ENCODE measurements around the gene FAM171A2.

Gene FAM171A2

DNA sequence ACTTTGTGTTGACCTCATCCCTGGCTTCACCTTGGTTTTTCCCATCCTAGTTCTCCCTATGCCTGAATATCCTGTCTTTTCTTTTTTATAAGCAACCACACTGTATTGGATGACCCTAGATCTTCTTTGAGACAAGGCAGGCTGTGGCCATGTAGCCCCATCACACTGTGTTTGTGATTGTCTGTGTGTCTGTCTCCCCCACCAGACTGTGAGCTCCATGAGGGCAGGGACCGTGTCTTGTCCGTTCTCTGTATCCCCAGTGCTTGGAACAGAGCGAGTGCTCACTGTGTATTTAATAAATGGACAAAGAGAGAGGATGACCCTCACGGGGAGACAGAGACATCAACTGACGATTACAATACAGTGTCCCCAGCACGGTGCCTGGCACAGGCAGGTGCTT lies 46.1 kb downstream of the FAM171A2 start:
- 91% methylated on average over 6 of the region's 6 CpGs for WGBS
- Histone ChIP-seq H3K4me3 (ENCODE audit: low read length) (no peak overlapping the region), H3K27me3 (ENCODE audit: insufficient read depth, low read length) (peaks cover 33% of the 10 kb centered on the region), H3K4me1 (ENCODE audit: insufficient read depth, low read length) (no peaks in the 10 kb centered on the region), H3K36me3 (ENCODE audit: insufficient read depth, low read length) (peaks cover 34% of the 10 kb centered on the region), H3K9me3 (ENCODE audit: insufficient read depth, low read depth, low read length) (no peaks in the 10 kb centered on the region), H3K27ac (ENCODE audit: low read depth, low read length) (no peak overlapping the region), H3K9ac (ENCODE audit: low read depth, low read length) (no peak overlapping the region)

DNA sequence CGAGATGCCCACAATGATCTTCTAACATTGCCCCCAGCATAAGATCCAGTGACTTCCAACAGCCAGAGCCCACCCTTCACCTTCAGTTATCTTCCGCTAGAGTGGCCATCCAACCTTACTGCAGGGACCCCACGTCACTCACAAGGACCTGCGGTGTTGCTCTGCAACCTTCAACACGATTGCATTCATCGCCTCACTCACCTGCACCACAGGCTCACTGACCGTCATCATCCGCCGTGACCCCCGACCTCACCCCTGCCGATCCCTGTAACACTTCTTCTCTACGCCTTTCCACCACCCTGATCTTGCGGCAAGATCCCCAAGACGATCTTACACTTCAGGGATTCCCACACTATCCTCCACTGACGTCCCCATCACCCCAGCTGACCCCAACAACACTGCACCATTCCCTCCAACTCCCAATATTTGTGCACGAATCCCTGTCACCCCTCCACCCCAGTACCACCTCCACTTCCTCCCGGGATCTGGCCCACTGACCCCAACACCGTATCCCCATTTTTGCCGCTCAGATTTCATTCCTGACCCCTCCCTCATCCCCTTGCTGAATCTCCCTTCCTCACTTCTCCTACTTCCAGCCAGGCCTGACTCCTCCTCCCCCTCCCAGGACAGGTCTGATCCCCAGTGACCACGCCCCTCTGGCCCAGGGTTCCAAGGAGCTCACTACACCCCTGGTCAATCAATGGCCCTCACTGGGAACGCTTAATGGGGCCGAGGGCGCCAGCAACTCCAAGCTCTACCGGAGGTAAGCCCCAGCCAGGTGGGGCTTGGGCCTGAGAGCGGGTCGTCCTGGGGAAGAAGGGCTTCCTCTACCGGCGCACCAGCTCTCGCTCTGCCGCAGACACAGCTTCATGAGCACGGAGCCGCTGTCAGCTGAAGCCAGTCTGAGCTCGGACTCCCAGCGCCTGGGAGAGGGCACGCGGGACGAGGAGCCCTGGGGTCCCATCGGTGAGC lies 47.6 kb downstream of the FAM171A2 start:
- peak overlapping the region; percentile 21; the same call in 1 of the 2 replicates for H3K27ac ChIP-seq (ENCODE audit: low read depth, low read length)
- H3K27me3 ChIP-seq (ENCODE audit: insufficient read depth, low read length) = peaks cover 33% of the 10 kb centered on the region
- H3K4me1 ChIP-seq (ENCODE audit: insufficient read depth, low read length) = 0 out of 2 replicates have a peak, but pooled peaks cover 1% of the 10 kb centered on the region
- H3K36me3 ChIP-seq (ENCODE audit: insufficient read depth, low read length) = peaks cover 19% of the 10 kb centered on the region
- 0 out of 2 replicates have a peak overlapping the region, but pooled peaks have one; percentile 9 for H3K9ac ChIP-seq (ENCODE audit: low read depth, low read length)
- H3K4me3 ChIP-seq (ENCODE audit: low read length) = peak overlapping the region; percentile 52
- no peaks in the 10 kb centered on the region for H3K9me3 ChIP-seq (ENCODE audit: insufficient read depth, low read depth, low read length)
- WGBS = 5% methylated on average over 38 of the region's 38 CpGs

DNA sequence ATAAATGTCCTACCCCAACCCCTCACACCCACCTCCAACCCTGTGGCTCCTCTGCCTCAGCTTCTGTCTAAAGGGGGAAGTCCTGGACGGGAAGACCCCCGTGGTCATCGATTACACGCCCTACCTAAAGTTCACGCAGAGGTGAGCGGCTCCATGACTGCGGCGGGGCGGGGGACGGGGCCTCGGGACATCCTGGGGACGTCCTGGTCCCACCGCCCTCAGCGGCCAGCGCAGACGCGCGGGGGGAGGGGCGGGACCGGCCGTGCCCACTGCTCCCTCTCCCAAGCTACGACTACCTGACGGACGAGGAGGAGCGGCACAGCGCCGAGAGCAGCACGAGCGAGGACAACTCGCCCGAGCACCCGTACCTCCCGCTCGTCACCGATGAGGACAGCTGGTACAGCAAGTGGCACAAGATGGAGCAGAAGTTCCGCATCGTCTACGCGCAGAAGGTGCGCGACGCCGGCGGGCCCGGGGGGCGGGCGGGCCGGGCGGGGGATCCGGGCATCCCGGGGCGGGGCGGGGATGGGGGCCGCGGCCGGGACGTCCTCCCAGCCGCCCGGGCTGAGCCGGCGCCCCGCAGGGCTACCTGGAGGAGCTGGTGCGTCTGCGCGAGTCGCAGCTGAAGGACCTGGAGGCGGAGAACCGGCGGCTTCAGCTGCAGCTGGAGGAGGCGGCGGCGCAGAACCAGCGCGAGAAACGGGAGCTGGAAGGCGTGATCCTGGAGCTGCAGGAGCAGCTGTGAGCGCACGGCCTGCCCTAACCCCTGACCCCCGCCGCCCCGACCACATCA lies 48.6 kb downstream of the FAM171A2 start:
- peak overlapping the region; percentile 52 for H3K4me3 ChIP-seq (ENCODE audit: low read length)
- WGBS = under 1% methylated on average over 81 of the region's 81 CpGs
- no peak overlapping the region for H3K9ac ChIP-seq (ENCODE audit: low read depth, low read length)

DNA sequence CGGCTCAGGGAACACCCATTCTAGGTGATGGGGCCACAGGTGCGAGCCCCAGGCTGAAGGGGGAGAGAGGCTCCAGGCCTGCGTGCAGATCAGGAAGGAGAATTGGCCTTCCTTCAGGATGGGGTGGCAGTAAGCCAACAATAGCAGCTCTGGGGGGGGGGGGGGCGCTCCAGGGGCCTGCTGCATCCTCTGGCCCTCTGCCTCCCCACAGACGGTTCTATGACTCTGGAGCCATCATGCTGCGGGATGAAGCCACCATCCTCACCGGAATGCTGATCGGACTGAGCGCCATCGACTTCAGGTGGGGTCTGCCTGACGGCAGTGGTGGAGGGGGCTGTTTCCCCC lies 49.2 kb downstream of the FAM171A2 start:
- no peaks in the 10 kb centered on the region for H3K9me3 ChIP-seq (ENCODE audit: insufficient read depth, low read depth, low read length)
- H3K27ac ChIP-seq (ENCODE audit: low read depth, low read length) = no peak overlapping the region
- peaks cover 3% of the 10 kb centered on the region for H3K36me3 ChIP-seq (ENCODE audit: insufficient read depth, low read length)
- 54% methylated on average over 10 of the region's 11 CpGs for WGBS
- H3K27me3 ChIP-seq (ENCODE audit: insufficient read depth, low read length) = peaks cover 33% of the 10 kb centered on the region
- H3K4me3 ChIP-seq (ENCODE audit: low read length) = peak overlapping the region; percentile 52
- no peak overlapping the region for H3K9ac ChIP-seq (ENCODE audit: low read depth, low read length)
- H3K4me1 ChIP-seq (ENCODE audit: insufficient read depth, low read length) = 0 out of 2 replicates have a peak, but pooled peaks cover 2% of the 10 kb centered on the region

More for the DNA sequence above, 48.6 kb downstream of the FAM171A2 start:
- H3K27me3 ChIP-seq (ENCODE audit: insufficient read depth, low read length) = peaks cover 33% of the 10 kb centered on the region
- peaks cover 9% of the 10 kb centered on the region for H3K36me3 ChIP-seq (ENCODE audit: insufficient read depth, low read length)
- H3K27ac ChIP-seq (ENCODE audit: low read depth, low read length) = no peak overlapping the region
- H3K9me3 ChIP-seq (ENCODE audit: insufficient read depth, low read depth, low read length) = no peaks in the 10 kb centered on the region
- 0 out of 2 replicates have a peak, but pooled peaks cover 2% of the 10 kb centered on the region for H3K4me1 ChIP-seq (ENCODE audit: insufficient read depth, low read length)

DNA sequence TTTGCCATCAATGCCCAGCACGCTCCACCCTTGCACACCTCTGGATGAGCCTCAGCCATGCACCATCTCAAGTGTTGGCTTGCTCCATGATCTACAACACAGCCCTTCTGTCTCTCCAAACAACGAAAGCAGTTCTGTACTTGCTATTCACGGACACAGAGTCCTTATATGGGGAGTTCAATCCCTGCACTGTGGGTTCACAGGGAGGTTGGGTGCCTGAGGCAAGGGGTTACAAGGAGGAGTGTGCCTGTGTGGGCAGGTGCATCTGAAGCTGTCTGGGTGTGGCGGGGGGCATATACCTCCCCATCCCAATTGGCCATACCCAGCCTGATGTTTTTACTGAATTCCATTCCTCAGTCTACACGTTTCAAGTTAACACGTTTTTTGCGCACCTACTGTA lies 49.6 kb downstream of the FAM171A2 start:
- Histone ChIP-seq H3K4me1 (ENCODE audit: insufficient read depth, low read length) (0 out of 2 replicates have a peak, but pooled peaks cover 2% of the 10 kb centered on the region), H3K9me3 (ENCODE audit: insufficient read depth, low read depth, low read length) (no peaks in the 10 kb centered on the region), H3K36me3 (ENCODE audit: insufficient read depth, low read length) (no peaks in the 10 kb centered on the region), H3K27ac (ENCODE audit: low read depth, low read length) (no peak overlapping the region), H3K27me3 (ENCODE audit: insufficient read depth, low read length) (peaks cover 33% of the 10 kb centered on the region), H3K4me3 (ENCODE audit: low read length) (no peak overlapping the region), H3K9ac (ENCODE audit: low read depth, low read length) (no peak overlapping the region)
- 91% methylated on average over 7 of the region's 7 CpGs for WGBS

DNA sequence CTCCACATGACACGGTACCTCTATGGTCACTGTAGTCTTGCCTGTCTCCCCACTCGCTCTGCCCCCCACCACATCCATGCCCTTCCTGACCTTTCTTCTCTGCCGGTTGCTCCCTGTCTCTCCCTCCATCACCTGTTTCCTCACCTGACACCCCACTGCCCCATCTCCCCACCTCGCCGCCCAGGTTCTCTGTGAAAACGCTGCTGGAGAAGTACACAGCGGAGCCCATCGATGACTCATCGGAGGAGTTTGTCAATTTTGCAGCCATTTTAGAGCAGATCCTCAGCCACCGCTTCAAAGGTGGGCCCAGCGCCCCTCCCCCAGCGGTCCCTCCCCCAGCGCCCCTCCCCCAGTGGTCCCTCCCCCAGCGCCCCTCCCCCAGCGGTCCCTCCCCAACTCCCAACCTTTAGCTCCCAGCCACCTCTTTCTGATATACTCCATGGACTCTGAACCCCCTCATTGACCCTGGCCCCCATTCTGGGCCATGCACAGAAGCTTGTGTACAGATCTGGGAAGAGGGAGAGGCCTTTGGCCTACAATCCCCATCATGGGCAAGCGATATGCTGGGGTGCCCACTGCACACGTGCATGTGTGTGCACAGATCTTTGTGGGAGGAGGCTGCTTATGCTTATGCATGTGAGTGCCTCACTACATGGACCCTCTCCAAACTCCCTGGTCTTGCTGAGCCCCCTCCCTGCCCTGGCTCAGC lies 51.1 kb downstream of the FAM171A2 start:
- Histone ChIP-seq H3K9me3 (ENCODE audit: insufficient read depth, low read depth, low read length) (no peaks in the 10 kb centered on the region), H3K36me3 (ENCODE audit: insufficient read depth, low read length) (no peaks in the 10 kb centered on the region), H3K4me3 (ENCODE audit: low read length) (no peak overlapping the region), H3K27me3 (ENCODE audit: insufficient read depth, low read length) (peaks cover 32% of the 10 kb centered on the region), H3K4me1 (ENCODE audit: insufficient read depth, low read length) (0 out of 2 replicates have a peak, but pooled peaks cover 2% of the 10 kb centered on the region), H3K9ac (ENCODE audit: low read depth, low read length) (no peak overlapping the region), H3K27ac (ENCODE audit: low read depth, low read length) (no peak overlapping the region)
- 67% methylated on average over 15 of the region's 17 CpGs for WGBS

DNA sequence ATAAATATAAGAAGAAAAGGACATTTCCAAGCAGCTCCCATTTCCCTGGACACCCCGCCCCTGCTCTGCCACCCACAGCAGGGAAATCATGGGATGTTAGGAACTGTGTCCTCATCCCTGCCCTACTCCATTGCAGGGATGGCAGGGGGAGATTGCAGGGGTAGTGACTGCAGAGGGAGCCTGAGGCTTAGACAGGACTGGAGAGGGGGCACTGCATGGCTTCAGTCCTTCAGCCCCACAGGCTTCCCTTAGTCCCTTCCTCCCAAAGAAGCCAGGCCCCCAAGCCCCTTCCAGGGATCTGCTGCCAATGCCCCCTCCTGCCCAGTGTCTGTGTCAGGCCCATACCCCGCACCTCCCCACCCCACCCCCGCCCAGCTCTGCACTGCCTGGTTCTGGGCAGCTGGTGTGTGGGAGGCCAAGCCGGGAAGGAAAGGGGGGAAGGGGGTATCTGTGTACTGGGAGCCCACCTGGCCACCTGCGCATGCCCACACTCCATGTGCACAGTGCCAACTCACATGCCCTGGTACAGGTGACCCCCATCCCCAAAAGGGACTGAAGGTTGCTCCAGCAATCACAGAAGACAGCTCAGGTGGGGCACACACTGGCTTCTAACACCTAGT lies 52.0 kb downstream of the FAM171A2 start:
- 93% methylated on average over 3 of the region's 5 CpGs for WGBS
- no peaks in the 10 kb centered on the region for H3K36me3 ChIP-seq (ENCODE audit: insufficient read depth, low read length)
- H3K4me1 ChIP-seq (ENCODE audit: insufficient read depth, low read length) = peaks cover 7% of the 10 kb centered on the region; the same call in 1 of the 2 replicates
- peaks cover 34% of the 10 kb centered on the region for H3K27me3 ChIP-seq (ENCODE audit: insufficient read depth, low read length)
- H3K4me3 ChIP-seq (ENCODE audit: low read length) = no peak overlapping the region
- no peak overlapping the region for H3K27ac ChIP-seq (ENCODE audit: low read depth, low read length)
- H3K9ac ChIP-seq (ENCODE audit: low read depth, low read length) = no peak overlapping the region
- no peaks in the 10 kb centered on the region for H3K9me3 ChIP-seq (ENCODE audit: insufficient read depth, low read depth, low read length)

DNA sequence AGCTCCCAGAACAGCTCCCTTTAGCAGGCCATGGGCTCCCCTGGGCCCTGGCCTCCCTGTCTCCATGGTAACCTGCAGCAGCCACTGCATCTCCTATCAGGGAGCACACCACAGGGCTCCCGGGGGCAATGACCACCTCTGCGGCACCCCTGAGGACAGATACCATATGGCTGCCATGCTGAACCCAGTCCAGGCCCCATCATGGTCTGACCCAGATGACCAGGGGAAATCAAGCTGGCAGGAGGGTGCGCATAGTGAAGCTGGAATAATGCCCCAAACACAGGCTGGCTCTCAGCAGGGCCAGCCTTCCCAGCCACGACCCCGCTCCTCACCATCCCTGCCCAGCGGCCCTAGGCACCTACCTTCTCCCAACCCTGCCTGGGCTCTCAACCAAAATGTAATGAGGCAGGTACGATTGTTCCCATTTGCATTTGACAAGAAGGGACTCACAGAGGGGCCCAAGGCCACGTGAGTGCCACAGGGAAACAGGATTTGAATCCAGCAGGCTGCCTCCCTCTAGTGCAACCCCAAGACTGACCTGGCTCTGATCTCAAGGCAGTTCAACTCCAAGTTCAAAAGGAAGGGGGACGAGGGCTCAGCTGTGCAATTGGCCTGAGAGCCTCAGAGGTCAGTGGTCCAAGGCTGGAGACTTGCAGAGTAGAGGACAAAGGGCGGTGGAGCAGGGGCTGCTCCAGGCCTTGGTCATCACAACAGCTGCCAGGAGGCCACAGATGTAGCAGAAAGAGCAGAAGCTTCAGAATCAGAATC lies 52.9 kb downstream of the FAM171A2 start:
- Histone ChIP-seq H3K27me3 (ENCODE audit: insufficient read depth, low read length) (peaks cover 31% of the 10 kb centered on the region), H3K4me3 (ENCODE audit: low read length) (no peak overlapping the region)
- 63% methylated on average over 10 of the region's 10 CpGs for WGBS

DNA sequence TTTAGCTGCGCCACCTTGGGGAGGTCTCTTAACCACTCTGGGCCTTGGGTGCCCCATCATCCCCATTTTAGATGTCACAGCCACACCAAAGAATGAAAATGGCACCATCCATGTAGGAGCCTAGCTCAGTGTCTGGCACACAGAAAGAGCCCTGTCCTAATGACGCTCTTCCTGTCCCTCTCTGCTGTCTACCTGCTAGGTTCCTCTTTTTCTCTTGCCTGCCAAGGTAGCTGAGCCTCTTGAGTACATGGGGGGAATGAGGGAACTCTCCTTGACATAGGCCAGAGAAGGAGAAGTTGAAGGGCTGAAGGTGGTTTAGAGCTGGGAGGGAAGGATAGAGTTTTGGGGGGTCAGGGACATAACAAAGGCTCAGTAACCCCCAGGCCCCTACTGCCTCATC lies 53.5 kb downstream of the FAM171A2 start:
- Histone ChIP-seq H3K9ac (ENCODE audit: low read depth, low read length) (no peak overlapping the region), H3K36me3 (ENCODE audit: insufficient read depth, low read length) (no peaks in the 10 kb centered on the region), H3K9me3 (ENCODE audit: insufficient read depth, low read depth, low read length) (no peaks in the 10 kb centered on the region), H3K4me3 (ENCODE audit: low read length) (no peak overlapping the region), H3K27me3 (ENCODE audit: insufficient read depth, low read length) (peaks cover 26% of the 10 kb centered on the region), H3K27ac (ENCODE audit: low read depth, low read length) (no peak overlapping the region), H3K4me1 (ENCODE audit: insufficient read depth, low read length) (peaks cover 7% of the 10 kb centered on the region; the same call in 1 of the 2 replicates)
- WGBS = 96% methylated on average over 2 of the region's 2 CpGs

More for the DNA sequence above, 52.9 kb downstream of the FAM171A2 start:
- H3K9ac ChIP-seq (ENCODE audit: low read depth, low read length) = no peak overlapping the region
- peaks cover 7% of the 10 kb centered on the region; the same call in 1 of the 2 replicates for H3K4me1 ChIP-seq (ENCODE audit: insufficient read depth, low read length)
- no peaks in the 10 kb centered on the region for H3K36me3 ChIP-seq (ENCODE audit: insufficient read depth, low read length)
- H3K27ac ChIP-seq (ENCODE audit: low read depth, low read length) = no peak overlapping the region
- H3K9me3 ChIP-seq (ENCODE audit: insufficient read depth, low read depth, low read length) = no peaks in the 10 kb centered on the region

DNA sequence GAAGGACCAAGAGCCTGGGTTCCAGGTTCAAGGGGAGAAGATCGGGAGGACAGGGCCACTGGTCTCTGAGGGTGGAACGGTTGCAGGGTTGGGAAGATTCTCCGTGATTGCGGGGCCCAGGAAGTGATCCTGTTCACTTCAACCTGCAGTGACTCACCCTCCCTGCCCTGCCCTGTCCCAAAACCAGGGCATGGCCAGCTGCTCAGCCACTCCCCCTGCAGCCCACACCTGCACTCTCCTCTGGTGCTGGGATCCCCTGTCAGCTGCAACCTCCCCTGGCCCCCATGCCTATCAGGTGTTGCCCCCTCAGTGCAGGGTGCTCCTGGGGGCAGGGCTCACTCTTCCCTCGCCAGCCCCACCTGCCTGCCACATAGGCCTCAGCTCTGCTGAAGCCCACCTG lies 54.2 kb downstream of the FAM171A2 start:
- H3K27ac ChIP-seq (ENCODE audit: low read depth, low read length) = no peak overlapping the region
- H3K36me3 ChIP-seq (ENCODE audit: insufficient read depth, low read length) = no peaks in the 10 kb centered on the region
- H3K9me3 ChIP-seq (ENCODE audit: insufficient read depth, low read depth, low read length) = no peaks in the 10 kb centered on the region
- H3K9ac ChIP-seq (ENCODE audit: low read depth, low read length) = no peak overlapping the region
- peaks cover 7% of the 10 kb centered on the region; the same call in 1 of the 2 replicates for H3K4me1 ChIP-seq (ENCODE audit: insufficient read depth, low read length)
- 61% methylated on average over 5 of the region's 5 CpGs for WGBS
- H3K27me3 ChIP-seq (ENCODE audit: insufficient read depth, low read length) = peaks cover 19% of the 10 kb centered on the region
- H3K4me3 ChIP-seq (ENCODE audit: low read length) = peak overlapping the region; percentile 53; the same call in 1 of the 2 replicates

All from HUES64 (cell line).